Activated naive CD8-positive, alpha-beta T cell treated with anti-CD3 and anti-CD28 coated beads, Interleukin-2, amount 50 U/mL, for 16 hours (primary cell): ENCODE measurements around the gene CACNA1B.
"Not testable (repeated sequence)": the region's sequence is repeated elsewhere in the genome, so short reads cannot be mapped to it uniquely, and the experiment has no call there.

ENCODE experiments used
- DNase-seq: peaks from one replicate; pipeline ENCODE4 v3.0.0-alpha.2; 2020; ENCODE audit warnings: low read depth, low spot score

The CACNA1B gene

DNA sequence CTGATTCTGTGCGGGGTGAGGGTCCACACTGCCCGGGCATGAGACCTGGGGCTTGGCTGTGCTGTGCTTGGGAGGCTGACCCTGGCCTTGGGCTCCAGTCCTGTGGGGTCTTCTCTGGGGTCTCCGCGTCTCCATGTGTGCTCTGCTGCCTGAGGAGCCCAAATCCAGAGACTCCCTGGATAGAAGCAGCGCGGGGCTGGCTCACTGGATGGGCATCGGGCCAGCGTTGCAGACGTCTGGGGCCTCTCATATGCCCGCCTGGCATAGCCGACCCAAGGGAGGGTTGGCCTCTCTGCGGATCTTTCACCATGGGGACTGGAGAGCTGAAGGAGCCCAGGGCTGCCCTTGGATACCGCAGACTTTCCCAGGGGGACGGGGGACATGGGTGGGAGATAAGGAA is 12.4 kb downstream of the CACNA1B start:
- DNase-seq = not testable (repeated sequence)

DNA sequence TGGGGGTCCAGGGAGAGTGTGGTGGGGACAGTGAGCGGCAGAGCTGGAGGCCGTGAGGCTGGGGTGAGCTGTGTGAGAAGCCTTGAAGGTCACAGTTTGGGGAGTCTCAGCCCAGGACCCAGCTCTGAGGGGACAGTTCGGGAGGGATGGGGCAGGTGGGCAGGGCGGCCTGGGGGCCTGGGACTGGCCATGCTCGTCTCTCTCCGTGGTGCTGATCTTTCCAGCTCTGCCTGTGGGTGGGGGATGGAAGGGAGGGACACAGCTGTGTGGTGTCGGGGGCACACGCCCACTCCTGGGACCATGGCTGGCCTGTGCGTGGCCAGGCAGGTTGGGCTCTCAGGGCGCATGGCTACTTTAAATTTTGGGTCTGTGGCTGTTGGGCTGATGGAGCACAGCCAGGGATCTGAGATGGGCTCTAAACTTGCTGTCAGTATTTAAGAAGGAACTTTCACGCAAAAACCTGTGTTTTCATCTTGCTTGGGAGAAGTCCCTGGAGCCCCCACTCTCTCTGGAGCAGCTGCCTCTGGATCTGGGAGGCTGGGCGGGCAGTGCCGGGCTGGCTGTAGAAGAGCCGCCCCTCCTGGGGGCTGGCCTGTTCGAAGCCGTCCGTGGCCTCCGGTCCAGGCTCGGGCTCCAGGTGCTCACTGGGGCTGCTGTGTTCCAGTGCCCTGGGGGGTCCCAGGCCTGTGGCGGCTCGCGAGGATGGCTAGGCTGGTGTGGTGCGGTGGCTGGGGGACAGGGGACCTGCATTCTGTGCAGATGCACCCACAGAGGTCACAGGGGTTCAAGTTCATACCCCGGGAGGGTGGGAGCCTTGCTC is 13.4 kb downstream of the CACNA1B start:
- not testable (repeated sequence) for DNase-seq

- DNase-seq = no peak
Observed at GRCh38 chr9:137891588-137892423, 14.2 kb downstream of the CACNA1B start.

DNA sequence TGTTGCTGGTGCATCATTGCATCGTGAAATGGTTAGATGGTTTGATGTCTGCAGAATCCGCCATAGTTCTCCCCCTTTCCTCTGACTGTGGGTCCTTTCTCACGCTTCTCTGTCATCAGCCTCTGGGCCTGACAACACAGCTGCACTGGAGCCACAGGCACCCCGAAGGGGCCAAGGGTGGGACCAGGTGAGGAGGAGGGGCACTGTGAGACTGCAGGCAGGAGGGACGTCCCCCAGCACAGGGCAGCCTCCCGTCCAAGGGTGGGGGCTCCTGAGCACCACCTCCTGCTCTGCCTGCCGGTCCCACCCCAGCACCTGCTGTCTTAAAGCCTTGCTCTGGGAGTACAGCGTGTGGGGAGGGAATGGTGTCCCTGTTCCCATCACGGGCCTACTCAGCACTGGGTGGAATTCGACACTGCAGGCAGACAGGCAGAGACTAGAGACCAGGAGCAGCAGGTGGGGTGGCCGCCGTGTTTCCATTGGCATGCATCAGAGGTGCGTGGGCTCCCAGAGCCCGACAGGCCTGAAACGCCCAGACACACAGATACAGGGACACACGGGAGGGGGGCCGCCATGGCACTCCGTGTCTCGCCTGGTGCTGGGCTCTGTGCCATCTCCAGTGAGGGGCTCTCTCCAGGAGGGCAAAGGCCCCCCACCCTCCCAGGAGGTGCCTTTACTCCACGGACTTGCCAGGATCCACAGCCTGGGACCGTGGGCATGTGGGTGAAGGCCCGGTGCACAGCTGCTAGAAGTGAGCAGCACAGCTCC is 15.0 kb downstream of the CACNA1B start:
- DNase-seq = no peak

DNA sequence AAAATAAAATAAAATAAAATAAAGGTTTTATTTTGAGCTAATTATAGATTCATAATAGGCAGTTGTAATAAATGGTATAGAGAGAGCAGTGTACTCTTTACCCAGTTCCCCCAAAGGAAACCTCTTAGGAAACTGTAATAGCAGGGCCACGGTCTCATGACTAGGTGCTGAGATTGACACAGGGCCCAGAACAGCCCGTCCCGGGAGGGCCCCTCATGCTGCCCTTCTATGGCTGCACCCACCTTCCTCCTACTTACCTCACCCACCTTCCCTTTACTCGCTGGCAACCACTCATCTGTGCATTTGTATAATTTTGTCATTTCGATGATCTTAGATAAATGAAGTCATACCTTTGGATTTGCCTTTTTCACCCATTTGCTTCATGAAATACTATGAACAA is 16.1 kb downstream of the CACNA1B start:
- DNase-seq = no peak

GRCh38 chr9:137899551-137900360 is 22.2 kb downstream of the CACNA1B start:
- DNase-seq = no peak

- DNase-seq = no peak
Observed at GRCh38 chr9:137900584-137901310, 23.2 kb downstream of the CACNA1B start.

DNA sequence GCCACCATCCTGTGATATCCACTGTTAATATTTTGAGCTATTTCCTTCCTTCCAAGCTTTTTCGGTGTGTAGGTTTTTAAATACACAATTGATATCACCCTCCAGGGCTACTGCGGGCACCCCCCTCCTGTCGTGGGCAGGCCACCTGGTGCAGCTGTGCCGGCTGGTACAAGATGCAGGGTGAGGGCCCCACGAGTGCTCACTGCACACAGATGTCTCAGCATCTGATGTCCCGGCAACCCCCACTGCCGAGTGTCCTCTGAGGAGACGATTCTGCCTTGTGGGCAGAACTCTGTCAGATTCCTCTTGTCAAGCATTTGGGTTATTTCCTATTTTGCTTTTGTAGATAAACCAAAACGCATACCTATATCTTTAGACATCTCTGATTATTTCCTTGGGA is 25.1 kb downstream of the CACNA1B start:
- DNase-seq = no peak

- DNase-seq = no peak
Observed at GRCh38 chr9:137905740-137906139, 28.2 kb downstream of the CACNA1B start.

DNA sequence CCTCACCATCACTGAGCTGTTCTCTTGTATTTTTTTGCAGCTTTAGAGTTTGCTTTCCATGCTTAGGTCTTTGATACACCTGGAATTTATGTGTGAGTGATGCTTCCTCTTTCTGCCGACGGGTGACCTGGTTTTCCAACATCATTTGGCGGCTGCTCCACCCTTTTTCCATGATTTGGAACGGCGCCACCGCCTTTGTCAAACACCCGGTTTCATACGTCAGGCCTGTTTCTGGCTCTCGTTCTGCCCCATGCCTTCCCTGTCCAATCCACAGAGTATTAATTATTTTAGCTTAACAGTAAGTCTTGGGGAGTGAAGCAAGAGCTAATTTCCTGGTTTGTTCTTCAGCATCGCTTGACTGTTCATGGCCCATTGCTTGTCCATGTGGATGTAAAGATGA is 30.2 kb downstream of the CACNA1B start:
- no peak for DNase-seq

- no peak for DNase-seq
Observed at GRCh38 chr9:137912671-137913070, 35.1 kb downstream of the CACNA1B start.

- DNase-seq = no peak
Observed at GRCh38 chr9:137913132-137913531, 35.5 kb downstream of the CACNA1B start.

DNA sequence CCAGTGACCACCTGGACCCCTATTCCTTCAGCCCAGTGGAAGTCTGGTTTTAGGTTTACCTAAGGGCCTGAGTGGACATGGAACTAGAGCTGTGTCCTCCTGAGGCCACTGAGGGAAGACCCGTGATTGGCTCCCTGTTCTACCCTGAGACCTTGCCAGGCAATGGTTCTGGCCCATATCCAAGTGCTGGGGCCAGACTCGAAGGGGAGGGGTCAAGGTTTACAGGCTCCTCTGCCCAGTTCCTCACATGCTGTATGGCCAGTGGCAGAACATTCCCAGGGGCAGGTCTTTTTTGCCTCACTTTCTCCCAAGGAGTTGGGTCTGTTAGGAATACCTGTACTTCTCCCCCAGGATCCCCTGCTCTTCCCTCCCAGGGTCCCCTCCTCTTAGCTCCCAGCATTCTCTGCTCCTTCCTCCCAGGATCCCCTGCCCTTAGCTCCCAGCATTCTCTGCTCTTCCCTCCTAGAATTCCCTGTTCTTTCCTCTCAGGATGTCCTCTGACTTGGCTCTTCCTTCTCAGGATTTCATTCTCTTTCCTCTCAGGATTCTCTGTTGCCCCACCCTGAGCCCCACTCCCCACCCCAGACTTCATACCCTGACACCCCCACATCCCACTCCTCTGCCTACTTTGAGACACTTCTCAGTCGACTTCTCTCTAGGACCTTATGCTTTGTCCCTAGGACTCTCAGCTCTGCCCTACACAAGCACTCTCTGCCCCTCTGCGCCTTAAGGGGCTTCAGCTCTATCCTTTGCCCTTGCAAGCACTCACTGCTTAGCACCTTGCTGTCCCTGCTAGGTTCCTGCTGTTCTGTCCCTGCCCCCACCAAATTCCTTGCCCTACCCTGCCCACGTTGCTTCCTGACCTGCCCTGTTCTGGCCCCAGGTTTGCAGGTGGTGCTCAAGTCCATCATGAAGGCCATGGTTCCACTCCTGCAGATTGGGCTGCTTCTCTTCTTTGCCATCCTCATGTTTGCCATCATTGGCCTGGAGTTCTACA is 36.5 kb downstream of the CACNA1B start:
- DNase-seq = no peak

DNA sequence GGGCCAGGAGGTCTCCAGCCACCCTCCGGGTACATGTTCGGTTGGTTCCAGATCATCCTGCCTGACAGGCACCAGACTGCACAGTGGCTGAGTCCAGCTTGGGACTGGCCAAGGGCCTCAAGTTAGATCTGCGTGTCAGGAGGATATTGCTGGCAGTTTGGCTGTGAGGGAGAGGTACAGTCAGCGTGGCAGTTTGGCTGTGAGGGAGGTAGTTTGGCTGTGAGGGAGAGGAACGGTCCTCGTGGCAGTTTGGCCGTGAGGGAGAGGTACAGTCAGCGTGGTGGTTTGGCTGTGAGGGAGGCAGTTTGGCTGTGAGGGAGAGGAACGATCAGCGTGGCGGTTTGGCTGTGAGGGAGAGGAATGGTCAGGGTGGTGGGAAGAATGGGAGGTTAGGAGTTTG is 39.0 kb downstream of the CACNA1B start:
- DNase-seq = no peak

DNA sequence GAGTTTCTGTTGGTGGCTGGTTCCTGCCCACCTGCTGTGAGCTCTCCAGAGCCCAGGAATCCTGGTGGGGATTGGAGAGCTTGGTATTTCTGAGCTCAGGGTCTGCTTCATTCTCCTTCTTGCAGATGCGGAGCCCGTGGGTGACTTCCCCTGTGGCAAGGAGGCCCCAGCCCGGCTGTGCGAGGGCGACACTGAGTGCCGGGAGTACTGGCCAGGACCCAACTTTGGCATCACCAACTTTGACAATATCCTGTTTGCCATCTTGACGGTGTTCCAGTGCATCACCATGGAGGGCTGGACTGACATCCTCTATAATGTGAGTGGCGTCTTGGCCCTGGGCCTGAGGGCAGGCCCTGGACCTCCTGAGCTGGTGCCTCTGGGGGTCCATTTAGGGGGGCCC is 39.5 kb downstream of the CACNA1B start:
- no peak for DNase-seq

DNA sequence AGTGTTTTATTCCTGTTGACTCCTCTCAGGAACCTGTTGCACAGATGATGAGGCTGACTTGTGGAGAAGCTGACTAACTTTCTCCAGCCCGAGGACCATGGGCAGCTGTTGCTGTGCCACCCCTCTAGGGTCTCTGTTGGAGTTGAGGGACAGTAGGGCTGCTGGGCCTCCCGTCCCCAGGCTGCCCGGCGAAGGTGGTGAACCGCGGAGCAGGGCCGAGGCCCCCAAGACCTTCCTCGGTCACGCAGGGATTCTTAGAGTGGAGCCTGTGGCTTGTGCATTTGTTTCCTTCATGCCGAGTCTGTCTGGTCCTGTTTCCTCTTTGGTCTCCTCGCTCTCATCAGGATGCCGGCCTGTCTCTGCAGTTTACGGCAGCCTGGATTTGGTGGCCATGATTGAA is 40.2 kb downstream of the CACNA1B start:
- DNase-seq = no peak

DNA sequence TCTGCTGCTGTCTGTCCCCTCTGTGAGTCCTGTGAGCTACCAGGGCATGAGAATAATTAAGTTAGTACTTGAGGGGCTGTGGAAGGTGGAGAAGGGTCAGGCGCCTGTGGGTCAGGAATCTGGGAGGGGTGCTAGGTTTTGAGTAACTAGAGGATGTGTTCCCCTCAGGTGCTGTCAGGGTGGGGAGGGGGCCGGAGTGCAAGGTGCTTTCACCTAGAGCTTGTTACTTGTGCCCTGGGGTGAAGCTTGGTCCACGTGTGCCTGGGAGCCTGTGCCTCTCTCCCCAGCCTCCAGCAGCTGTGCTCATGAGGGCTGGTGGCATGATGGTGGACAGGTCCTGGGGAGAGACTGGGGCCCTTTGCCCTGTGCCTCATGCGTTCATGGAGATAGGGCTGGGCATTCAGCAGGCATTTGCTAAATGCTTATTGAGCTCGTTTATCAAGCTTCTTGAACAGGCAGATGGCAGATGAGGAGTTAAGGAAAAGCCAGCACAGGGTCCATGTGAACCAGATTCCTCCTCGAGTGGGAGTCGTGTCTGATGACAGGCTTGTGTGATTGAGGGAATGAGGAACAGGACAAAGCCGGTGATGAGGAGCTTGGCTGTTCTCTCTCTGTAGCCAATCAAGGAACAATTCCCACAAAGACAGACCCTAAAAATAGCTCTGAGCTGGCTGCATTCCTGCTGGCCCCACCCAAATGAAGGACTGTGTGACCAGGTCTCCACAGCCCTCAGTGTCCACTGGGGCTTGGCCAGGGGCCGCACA is 40.9 kb downstream of the CACNA1B start:
- DNase-seq = no peak

DNA sequence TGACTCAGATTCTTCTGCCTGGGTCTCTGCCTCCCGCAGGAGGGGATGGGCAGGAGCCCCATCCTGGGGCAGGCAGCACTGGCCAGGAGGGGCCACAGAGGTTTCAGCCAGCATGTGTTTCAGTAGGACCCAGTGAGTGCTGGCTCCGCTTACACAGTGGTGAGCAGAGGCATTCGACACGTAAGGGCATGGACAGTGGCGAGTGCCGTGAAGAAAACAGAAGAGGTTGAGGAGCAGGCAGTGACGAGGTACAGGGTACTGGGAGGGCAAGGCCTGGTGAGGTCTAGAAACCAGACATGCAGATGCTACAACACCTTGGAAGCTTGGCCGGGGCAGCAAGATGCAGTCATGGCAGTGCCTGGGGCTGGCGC is 41.5 kb downstream of the CACNA1B start:
- DNase-seq = no peak
